Esophagus mucosa (tissue), 1 donor: ENCODE results near the gene MICAL2. TPM values are rescaled to one million over a fixed set of nuclear protein-coding genes. Genes with fewer than 3 reads are reported as not detected.

Source experiments
- ATAC-seq: fragments of 200-7000 bp; cut with Tn5 transposase; one replicate; pipeline ENCODE4 v1.9.1; 2020
- total RNA-seq: library from RNA; stranded (reverse); gene quantifications from one replicate; pipeline ENCODE4 v1.2.4, GENCODE V29; 2023
- donor health status: DM: yes; HTN: yes; CAD: no.

Gene MICAL2
- total RNA-seq, 1 donor from 2014 or later, result 15.5 TPM

DNA sequence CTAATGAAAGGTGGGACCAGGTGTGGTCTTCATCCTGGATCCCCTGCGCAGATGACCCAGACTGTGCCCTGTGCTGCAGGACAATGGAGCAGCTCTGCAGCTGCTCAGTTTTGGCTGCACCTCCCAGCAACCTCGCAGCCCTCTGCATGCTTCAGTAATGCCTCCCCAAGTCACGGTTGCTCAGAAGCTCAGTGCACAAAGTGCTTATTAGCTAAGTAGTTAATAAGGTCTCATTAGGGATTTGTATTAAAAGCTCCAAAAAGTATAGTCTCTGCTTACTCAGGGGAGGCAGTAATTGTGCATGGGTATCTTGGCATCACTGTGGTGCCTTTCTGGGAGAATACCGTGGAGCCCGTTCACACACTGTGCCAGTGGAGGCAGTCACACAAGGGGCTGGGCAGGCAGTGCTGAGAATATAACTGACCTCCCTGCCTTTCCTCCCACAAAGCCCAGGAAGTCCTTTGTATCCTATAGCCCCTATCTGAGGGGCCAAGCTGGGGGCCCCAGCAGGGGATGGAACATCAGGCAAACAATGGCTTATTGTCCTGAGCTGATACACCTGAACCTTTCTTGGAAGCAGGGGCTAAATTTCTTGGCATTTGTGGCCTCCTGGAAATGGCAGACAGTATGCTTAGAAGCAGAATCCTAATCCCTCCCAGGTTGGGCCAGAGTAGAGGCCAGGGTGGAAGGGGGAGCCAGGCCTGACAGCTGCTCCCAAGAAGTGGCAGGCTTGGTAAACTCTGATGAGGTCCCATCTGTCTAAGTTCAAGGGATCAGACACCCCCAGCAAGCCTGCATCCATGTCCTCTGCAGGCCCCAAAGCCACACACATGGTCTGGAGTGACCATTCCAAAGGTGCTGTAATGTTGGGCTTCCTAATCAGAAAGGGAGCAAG lies 141.5 kb downstream of the MICAL2 start:
- ATAC-seq, result no peak

- ATAC-seq, result no peak
Measured at GRCh38 chr11:12253843-12254281, 143.5 kb downstream of the MICAL2 start.

GRCh38 chr11:12258451-12258850 lies 148.1 kb downstream of the MICAL2 start:
- ATAC-seq, result peak; percentile 64

DNA sequence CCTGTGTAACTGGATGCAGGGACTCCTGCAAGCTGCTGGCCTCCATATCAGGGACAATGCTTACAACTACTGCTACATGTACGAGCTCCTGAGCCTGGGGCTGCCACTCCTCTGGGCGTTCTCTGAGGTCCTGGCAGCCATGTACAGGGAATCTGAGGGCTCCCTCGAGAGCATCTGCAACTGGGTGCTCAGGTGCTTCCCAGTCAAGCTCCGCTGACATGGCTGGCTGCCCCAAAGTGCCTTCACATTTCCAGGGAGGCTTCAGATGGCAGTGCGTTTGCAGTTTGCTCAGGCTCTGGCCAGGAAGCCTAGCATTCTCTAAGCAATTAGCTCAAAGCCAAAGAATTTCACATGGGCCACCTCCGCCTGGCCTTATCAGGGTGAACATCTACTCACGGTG lies 149.6 kb downstream of the MICAL2 start:
- no peak for ATAC-seq

DNA sequence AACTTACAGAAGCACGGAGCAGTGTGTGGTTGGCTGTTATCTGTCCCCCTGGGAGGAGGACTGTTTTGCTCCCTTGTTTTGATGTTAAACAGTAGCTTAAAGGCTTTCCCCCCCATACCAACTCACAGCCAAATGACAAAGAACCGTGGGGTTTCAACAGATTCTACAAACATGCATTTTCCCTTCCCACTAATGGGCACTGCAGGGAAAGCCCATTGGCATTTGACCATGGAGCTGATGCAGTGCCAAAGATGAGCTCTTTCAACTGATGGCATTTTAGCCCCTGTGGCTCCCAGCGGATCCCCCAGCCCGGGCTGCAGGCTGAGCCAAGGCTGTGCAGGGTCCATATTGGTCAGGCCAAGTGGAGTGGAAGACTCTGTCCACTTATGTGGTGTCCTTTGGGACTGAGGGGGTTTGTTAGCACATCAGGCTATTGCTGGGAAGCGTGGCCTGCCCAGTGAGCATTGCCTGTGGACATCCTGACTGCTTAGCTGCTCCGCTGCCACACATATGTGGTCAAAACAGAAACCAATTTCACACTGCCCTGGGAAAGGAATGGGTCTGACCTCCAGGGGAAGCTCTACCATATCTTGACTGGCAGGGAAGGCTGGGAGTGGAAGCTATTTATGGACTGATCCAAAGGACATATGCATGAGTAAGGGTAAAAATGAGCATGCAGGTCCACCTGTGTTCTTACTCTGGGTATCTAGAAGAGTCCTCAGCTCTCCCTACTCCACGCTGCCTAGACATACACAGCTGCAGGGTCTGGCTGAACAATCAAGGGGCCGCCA lies 150.5 kb downstream of the MICAL2 start:
- no peak for ATAC-seq

DNA sequence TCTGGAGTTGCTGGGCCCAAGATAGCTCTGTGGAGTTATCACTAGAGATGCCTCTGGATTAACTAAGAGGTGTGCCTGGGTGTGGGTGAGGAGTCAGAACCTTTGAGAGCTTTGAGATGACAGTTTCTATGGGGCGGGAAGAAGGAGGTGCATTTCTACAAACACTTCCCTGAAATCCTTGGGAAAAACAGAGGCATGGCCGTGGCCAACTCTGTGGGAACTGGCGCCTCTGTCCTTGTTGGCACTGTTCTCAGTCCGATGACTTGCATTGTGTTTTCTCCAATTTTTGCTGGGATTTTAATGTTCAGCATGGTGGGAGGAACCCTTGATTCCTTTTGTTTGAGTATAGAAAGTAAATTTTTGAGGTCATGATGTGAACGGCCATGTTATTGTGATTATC lies 151.2 kb downstream of the MICAL2 start:
- ATAC-seq, result no peak

GRCh38 chr11:12263141-12263693 lies 152.8 kb downstream of the MICAL2 start:
- no peak for ATAC-seq

- peak; percentile 10 for ATAC-seq
Measured at GRCh38 chr11:12264361-12264760, 154.0 kb downstream of the MICAL2 start.

DNA sequence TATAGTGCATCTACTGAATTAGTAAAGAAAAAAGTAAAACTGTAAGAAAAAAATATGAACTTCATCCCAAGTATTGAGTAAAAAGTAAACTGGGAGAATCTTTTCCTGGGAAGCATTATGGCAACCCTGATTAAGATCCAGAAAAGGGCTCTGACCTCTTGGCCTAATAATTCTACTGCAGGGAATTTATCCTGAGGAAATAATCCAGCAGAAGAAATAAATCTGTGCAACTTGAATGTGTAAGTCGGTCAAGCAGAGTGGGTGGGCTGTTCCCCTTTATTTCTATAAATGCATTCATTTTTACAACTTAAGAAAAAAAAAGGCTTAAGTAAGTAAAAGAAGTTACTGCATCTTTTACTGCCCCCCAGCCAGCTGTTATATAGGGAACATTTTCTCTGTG lies 155.7 kb downstream of the MICAL2 start:
- no peak for ATAC-seq

- ATAC-seq, result no peak
Measured at GRCh38 chr11:12266943-12267342, 156.6 kb downstream of the MICAL2 start.

DNA sequence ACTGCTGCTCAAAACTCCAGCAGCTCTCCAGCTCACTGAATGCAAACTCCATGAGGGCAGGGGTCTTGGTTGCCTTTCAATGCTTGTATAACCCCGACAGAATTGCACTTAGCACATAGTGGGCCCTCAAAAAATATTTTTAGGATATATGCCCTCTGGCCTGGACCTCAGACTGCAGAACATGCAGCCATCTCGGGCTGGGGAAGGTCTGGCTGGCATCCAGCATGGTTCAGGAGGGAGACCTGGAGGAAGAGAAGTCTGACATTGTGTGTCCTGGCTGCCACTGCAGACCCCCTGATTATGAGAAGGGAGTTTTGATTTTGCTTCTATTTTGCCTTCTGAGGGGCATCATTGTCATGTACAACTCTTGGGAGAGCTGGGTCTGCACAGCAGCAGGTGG lies 157.5 kb downstream of the MICAL2 start:
- no peak for ATAC-seq

GRCh38 chr11:12269104-12269441 lies 158.7 kb downstream of the MICAL2 start:
- peak; percentile 18 for ATAC-seq

GRCh38 chr11:12269446-12270214 lies 159.2 kb downstream of the MICAL2 start:
- ATAC-seq, result peak; percentile 4

GRCh38 chr11:12270215-12270797 lies 159.9 kb downstream of the MICAL2 start:
- no peak for ATAC-seq

DNA sequence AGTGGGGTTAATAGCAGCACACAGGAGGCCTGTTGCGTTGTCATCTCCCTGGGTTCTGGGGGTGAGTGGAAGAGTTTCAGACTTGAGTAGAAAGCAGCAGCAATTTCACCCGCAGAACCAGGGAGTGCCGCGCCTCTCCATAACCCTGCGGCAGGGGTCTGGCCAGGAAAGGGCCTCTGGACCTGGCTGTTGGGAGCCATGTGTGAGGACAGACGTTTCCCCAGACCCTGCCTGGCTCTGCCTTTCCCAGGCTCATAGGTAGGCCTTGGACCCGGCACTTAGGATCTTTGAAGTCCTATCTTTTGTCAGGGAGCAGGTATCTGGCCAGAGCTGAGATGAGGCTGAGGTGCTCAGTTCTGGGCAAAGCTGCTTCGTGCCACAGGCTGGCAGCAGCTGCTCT lies 160.4 kb downstream of the MICAL2 start:
- ATAC-seq, result no peak

GRCh38 chr11:12271241-12271640 lies 160.9 kb downstream of the MICAL2 start:
- no peak for ATAC-seq

DNA sequence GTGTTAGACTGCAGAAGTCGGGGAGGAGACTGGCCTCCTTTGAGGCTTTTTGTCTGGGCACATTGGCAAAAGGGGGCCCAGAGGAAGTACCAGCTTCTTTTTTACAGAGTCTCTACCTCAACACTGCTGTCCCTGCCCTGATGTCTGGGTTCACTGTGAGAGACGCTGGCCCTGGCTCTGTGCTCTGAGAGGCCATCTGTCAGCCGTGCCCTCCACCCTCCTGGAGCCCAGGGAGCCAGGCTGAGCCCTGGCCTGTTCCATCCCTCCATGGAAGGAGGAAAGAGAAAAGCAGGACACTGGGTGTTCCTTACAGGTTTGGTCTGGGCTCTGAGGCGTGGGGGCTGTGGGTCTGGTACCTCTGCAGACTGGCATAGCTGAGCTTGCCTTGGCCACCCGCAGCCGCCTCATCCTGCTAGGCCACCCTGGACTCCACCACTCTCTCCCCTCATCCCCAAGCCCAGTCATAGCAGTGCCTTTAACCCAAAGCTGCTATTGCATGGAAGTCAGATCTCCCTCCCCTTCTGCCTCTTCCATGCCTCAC lies 161.5 kb downstream of the MICAL2 start:
- no peak for ATAC-seq

- ATAC-seq, result no peak
Measured at GRCh38 chr11:12272821-12273617, 162.6 kb downstream of the MICAL2 start.

GRCh38 chr11:12273618-12273995 lies 163.2 kb downstream of the MICAL2 start:
- no peak for ATAC-seq

- no peak for ATAC-seq
Measured at GRCh38 chr11:12274056-12274455, 163.7 kb downstream of the MICAL2 start.

DNA sequence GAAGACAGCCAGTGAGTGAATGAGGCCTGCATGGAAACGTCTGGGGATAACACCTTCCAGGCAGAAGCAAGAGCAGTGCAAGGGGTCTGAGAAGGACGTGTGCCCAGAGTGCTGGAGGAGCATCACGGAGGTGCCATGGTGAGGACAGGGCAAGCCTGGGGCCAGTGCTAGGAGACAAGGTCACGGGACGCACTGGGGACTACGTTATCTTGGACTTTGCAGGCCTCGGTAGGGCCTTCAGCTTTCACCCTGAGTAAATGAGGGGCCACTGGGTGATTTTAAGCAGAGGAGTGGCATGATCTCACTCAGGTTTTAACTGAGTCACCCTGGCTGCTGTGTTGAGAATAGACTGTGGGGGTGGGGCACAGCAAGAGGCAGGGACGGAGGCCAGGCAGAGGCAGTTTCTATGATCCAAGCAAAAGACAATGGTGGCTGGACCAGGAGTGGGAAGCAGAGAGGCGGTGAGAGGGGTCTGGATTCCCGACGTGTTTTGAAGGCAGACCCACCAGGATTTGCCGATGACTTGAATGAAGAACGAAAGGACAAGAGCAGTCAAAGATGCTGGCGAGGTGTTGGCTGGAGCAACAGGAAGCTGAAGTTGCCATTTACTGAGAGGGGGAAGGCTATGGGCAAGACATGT lies 164.3 kb downstream of the MICAL2 start:
- ATAC-seq, result no peak
